Measurements from ENCODE around the gene CYP2U1.

DNA sequence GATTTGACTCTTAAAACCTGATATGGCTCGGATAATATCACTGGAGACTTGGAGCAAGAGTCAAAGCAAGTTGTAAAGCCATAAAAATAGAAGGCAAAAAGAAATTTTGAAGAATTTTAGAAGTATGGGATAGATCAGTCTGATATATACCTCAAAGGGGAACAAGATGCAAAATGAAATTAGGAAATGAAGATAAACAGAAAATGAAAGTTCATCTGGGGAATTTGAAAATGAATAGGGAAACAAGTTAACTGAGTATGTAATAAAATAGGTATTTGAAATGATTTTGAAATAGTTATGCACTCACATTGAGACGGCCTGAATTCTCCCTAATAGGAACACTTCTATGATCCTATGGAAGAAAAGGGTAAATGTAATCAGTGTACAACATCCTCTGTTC, 5.7 kb downstream of the CYP2U1 start:
- TF ChIP-seq, protein P1, sequence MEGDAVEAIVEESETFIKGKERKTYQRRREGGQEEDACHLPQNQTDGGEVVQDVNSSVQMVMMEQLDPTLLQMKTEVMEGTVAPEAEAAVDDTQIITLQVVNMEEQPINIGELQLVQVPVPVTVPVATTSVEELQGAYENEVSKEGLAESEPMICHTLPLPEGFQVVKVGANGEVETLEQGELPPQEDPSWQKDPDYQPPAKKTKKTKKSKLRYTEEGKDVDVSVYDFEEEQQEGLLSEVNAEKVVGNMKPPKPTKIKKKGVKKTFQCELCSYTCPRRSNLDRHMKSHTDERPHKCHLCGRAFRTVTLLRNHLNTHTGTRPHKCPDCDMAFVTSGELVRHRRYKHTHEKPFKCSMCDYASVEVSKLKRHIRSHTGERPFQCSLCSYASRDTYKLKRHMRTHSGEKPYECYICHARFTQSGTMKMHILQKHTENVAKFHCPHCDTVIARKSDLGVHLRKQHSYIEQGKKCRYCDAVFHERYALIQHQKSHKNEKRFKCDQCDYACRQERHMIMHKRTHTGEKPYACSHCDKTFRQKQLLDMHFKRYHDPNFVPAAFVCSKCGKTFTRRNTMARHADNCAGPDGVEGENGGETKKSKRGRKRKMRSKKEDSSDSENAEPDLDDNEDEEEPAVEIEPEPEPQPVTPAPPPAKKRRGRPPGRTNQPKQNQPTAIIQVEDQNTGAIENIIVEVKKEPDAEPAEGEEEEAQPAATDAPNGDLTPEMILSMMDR (IDR thresholded peaks at IDR 0.05) = no peak
- TF ChIP-seq, protein P2, sequence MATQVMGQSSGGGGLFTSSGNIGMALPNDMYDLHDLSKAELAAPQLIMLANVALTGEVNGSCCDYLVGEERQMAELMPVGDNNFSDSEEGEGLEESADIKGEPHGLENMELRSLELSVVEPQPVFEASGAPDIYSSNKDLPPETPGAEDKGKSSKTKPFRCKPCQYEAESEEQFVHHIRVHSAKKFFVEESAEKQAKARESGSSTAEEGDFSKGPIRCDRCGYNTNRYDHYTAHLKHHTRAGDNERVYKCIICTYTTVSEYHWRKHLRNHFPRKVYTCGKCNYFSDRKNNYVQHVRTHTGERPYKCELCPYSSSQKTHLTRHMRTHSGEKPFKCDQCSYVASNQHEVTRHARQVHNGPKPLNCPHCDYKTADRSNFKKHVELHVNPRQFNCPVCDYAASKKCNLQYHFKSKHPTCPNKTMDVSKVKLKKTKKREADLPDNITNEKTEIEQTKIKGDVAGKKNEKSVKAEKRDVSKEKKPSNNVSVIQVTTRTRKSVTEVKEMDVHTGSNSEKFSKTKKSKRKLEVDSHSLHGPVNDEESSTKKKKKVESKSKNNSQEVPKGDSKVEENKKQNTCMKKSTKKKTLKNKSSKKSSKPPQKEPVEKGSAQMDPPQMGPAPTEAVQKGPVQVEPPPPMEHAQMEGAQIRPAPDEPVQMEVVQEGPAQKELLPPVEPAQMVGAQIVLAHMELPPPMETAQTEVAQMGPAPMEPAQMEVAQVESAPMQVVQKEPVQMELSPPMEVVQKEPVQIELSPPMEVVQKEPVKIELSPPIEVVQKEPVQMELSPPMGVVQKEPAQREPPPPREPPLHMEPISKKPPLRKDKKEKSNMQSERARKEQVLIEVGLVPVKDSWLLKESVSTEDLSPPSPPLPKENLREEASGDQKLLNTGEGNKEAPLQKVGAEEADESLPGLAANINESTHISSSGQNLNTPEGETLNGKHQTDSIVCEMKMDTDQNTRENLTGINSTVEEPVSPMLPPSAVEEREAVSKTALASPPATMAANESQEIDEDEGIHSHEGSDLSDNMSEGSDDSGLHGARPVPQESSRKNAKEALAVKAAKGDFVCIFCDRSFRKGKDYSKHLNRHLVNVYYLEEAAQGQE (IDR thresholded peaks at IDR 0.05; ENCODE audit: insufficient read depth in 1 of 2, low read depth in 2 of 2, low read length in 1 of 2) = no peak

Data from Panc1 (cell line).